SHP77 treated with DMSO at 0.1 percent for 48 hours (cell line): ENCODE measurements around the gene OR4A15.

Experiments used
- DNase-seq: peaks from one replicate; lab custom pipeline; 2025; lab: John Stamatoyannopoulos, UW

Gene OR4A15

GRCh38 chr11:55367674-55368073 is at the start of gene OR4A15:
TSS of gene OR4A15 (plus strand) at chr11:55367974. CDS start at chr11:55367974, 0 bp downstream.
- DNase-seq = no peak

- no peak for DNase-seq
These were observed 43.3 kb upstream of the OR4A15 start for GRCh38 chr11:55324500-55324899.

GRCh38 chr11:55342901-55343300 is 24.9 kb upstream of the OR4A15 start, which contains the start of gene OR4A16:
TSS of gene OR4A16 (plus strand) at chr11:55343201. CDS start at chr11:55343201, 0 bp downstream.
- no peak for DNase-seq

GRCh38 chr11:55345306-55345705 is 22.5 kb upstream of the OR4A15 start:
- DNase-seq = no peak

- DNase-seq = no peak
These were observed 18.7 kb upstream of the OR4A15 start for GRCh38 chr11:55349032-55349431.

- DNase-seq = no peak
These were observed 10.1 kb upstream of the OR4A15 start for GRCh38 chr11:55357560-55358184.

- DNase-seq = no peak
These were observed 33.2 kb downstream of the OR4A15 start for GRCh38 chr11:55401011-55401410.
